ENCODE measurements around the gene RHOJ.

RHOJ gene

GRCh38 chr14:63205044-63205575, 867 bp downstream of the RHOJ start:
- in situ Hi-C loops (cut with MboI; ENCODE audit: low sequenced_read_pairs), result no loop called here

GRCh38 chr14:63205866-63206265, 1.6 kb downstream of the RHOJ start:
- in situ Hi-C loops (cut with MboI; ENCODE audit: low sequenced_read_pairs), result no loop called here

GRCh38 chr14:63209160-63209559, 4.9 kb downstream of the RHOJ start:
- in situ Hi-C loops (cut with MboI; ENCODE audit: low sequenced_read_pairs), result no loop called here

- in situ Hi-C loops (cut with MboI; ENCODE audit: low sequenced_read_pairs), result no loop called here
Observed at GRCh38 chr14:63210812-63211211, 6.6 kb downstream of the RHOJ start.

GRCh38 chr14:63212209-63212608, 8.0 kb downstream of the RHOJ start:
- in situ Hi-C loops (cut with MboI; ENCODE audit: low sequenced_read_pairs), result no loop called here

- in situ Hi-C loops (cut with MboI; ENCODE audit: low sequenced_read_pairs), result no loop called here
Observed at GRCh38 chr14:63212776-63213500, 8.7 kb downstream of the RHOJ start.

- in situ Hi-C loops (cut with MboI; ENCODE audit: low sequenced_read_pairs), result no loop called here
Observed at GRCh38 chr14:63214417-63215196, 10.4 kb downstream of the RHOJ start.

- in situ Hi-C loops (cut with MboI; ENCODE audit: low sequenced_read_pairs), result no loop called here
Observed at GRCh38 chr14:63220526-63220925, 16.3 kb downstream of the RHOJ start.

GRCh38 chr14:63223596-63223995, 19.4 kb downstream of the RHOJ start:
- in situ Hi-C loops (cut with MboI; ENCODE audit: low sequenced_read_pairs), result no loop called here

GRCh38 chr14:63224196-63224595, 20.0 kb downstream of the RHOJ start:
- in situ Hi-C loops (cut with MboI; ENCODE audit: low sequenced_read_pairs), result no loop called here

GRCh38 chr14:63228217-63228616, 24.0 kb downstream of the RHOJ start:
- in situ Hi-C loops (cut with MboI; ENCODE audit: low sequenced_read_pairs), result no loop called here

GRCh38 chr14:63229330-63230059, 25.3 kb downstream of the RHOJ start:
- in situ Hi-C loops (cut with MboI; ENCODE audit: low sequenced_read_pairs), result no loop called here

GRCh38 chr14:63231766-63232165, 27.5 kb downstream of the RHOJ start:
- in situ Hi-C loops (cut with MboI; ENCODE audit: low sequenced_read_pairs), result no loop called here

GRCh38 chr14:63237791-63238190, 33.5 kb downstream of the RHOJ start:
- in situ Hi-C loops (cut with MboI; ENCODE audit: low sequenced_read_pairs), result no loop called here

- in situ Hi-C loops (cut with MboI; ENCODE audit: low sequenced_read_pairs), result no loop called here
Observed at GRCh38 chr14:63240221-63240620, 36.0 kb downstream of the RHOJ start.

- in situ Hi-C loops (cut with MboI; ENCODE audit: low sequenced_read_pairs), result no loop called here
Observed at GRCh38 chr14:63241096-63241495, 36.9 kb downstream of the RHOJ start.

GRCh38 chr14:63243646-63244045, 39.4 kb downstream of the RHOJ start:
- in situ Hi-C loops (cut with MboI; ENCODE audit: low sequenced_read_pairs), result no loop called here

- in situ Hi-C loops (cut with MboI; ENCODE audit: low sequenced_read_pairs), result no loop called here
Observed at GRCh38 chr14:63245893-63246292, 41.6 kb downstream of the RHOJ start.

- in situ Hi-C loops (cut with MboI; ENCODE audit: low sequenced_read_pairs), result no loop called here
Observed at GRCh38 chr14:63248211-63248610, 44.0 kb downstream of the RHOJ start.

- in situ Hi-C loops (cut with MboI; ENCODE audit: low sequenced_read_pairs), result no loop called here
Observed at GRCh38 chr14:63249092-63249491, 44.8 kb downstream of the RHOJ start.

GRCh38 chr14:63257299-63257698, 53.1 kb downstream of the RHOJ start:
- in situ Hi-C loops (cut with MboI; ENCODE audit: low sequenced_read_pairs), result no loop called here
